ENCODE measurements around the gene PTPRO. TPM values are rescaled to one million over a fixed set of nuclear protein-coding genes. Genes with fewer than 3 reads are reported as not detected.

The PTPRO gene
- total RNA-seq (1 to 10 TPM; 6.5 to 7.8 TPM), polyA plus RNA-seq (1 to 10 TPM; 3.0 to 3.5 TPM)

DNA sequence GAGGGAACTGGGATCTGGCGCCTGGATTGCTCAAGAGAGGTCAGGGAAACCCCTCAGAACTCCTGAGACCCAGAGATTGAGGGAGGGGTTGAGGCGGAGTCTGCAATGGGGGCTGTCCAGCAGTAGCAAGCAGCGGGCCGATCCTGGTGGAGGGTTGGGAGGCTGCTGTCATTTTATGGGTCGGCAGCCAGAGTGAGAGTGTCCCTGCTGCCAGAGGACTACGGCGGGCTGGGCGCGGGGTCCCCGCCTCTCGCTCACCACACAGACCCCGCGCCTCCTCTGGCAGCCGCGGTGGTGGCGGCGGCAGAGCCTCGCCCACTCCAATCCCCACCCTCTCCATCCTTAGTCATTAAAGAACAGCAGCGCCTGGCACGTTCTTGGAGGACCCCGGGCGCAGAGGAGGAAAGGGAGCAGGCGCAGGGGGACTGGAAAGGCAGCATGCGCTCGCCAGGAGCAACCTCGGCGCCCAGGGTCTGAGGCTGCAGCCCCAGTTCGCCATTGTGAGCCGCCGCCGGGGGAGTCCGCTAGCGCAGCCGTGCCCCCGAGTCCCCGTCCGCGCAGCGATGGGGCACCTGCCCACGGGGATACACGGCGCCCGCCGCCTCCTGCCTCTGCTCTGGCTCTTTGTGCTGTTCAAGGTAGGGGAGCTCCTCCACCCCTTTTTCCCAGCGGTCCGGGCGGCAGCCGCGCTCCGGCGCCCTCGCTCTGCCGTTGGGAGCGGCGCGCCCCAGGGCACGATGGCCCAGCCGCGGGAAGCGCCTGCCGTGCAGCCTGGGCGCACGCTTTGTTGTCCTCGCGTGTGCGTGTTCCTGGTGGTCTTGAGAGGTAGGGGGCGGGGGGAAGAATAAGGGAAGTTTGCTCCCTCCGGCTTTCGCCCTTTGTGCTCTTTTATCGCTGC is at the start of gene PTPRO:
Gene PTPRO, plus strand, starts transcription at position 345 of the 898 bp plus-strand sequence.
- intact Hi-C loops (cut with micrococcal nuclease), result no loop called here
- POLR2A ChIA-PET (ENCODE audit: partially characterized antibody), result no interaction called here
- H3K27me3 Mint-ChIP-seq, result peaks cover 25 to 30% of the 10 kb centered on the region in 2 donors

DNA sequence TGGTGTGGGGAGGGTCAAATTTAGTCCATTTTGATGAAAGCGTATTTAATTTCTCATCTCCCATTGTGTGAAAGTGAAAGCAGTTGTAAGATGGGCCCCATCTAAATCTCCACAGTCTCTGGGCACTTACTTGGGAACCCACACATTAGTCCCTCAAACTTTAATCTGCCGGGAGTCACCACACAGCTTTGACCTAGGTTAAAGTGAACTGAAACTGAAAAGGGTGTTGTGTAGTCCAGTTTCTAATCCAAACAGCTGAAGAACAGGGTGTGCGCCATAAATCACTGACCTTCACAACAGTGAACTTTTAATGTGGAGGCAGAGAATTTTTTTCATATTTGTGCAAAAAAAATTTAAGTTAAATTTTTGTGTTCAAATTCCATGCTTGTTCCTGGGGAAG is 48.4 kb upstream of the PTPRO start:
- Histone ChIP-seq H3K4me1 (ENCODE audit: insufficient read depth, low read length) (peaks cover under 1% of the 10 kb centered on the region), H3K9me3 (ENCODE audit: control insufficient read depth in 1 of 2, low read length in 2 of 2) (no peaks in the 10 kb centered on the region), H3K36me3 (ENCODE audit: insufficient read depth, low read length) (no peaks in the 10 kb centered on the region), H3K27me3 (ENCODE audit: insufficient read depth, low read length) (no peaks in the 10 kb centered on the region), H3K27ac (ENCODE audit: low read depth, low read length) (no peak overlapping the region), H3K4me3 (ENCODE audit: low read length in 2 of 2) (no peak overlapping the region)
- no peaks in the 10 kb centered on the region for H3K36me3 Mint-ChIP-seq
- no peak overlapping the region for H3K27ac Mint-ChIP-seq
- no peak overlapping the region for H3K4me3 Mint-ChIP-seq
- H3K27me3 Mint-ChIP-seq, result peaks cover 5% of the 10 kb centered on the region in 2 donors
- ChIA-PET CTCF (ENCODE audit: partially characterized antibody) (interaction anchor here (1.4 to 3.6 kb wide), 2 partner anchors 52 to 310 kb away, joined by 3 to 10 read pairs; partner anchors contain the start of gene RERG), POLR2A (ENCODE audit: partially characterized antibody) (no interaction called here)
- DNase-seq, result no peak
- H3K9me3 Mint-ChIP-seq, result no peaks in the 10 kb centered on the region
- H3K4me1 Mint-ChIP-seq, result peaks cover under 1 to 2% (median 1%) of the 10 kb centered on the region in 4 donors
- intact Hi-C loops (cut with micrococcal nuclease), result loop anchor here (2.0 kb wide), 1 partner anchor 249 kb away; no protein-coding TSS in a partner anchor

More for the DNA sequence above, at the start of gene PTPRO:
- H3K9me3 Mint-ChIP-seq, result no peaks in the 10 kb centered on the region
- H3K9me3 ChIP-seq (ENCODE audit: control insufficient read depth in 1 of 2, low read length in 2 of 2), result no peaks in the 10 kb centered on the region
- H3K4me3 ChIP-seq (ENCODE audit: low read length in 2 of 2), result no peak within 1 kb of the TSS
- no peak within 1 kb of the TSS for H3K27ac ChIP-seq (ENCODE audit: low read depth, low read length)
- H3K36me3 Mint-ChIP-seq, result no peaks in the 10 kb centered on the region
- H3K36me3 ChIP-seq (ENCODE audit: insufficient read depth, low read length), result no peaks in the 10 kb centered on the region
- H3K4me1 Mint-ChIP-seq, result peaks cover 0 to 15% (median 5%) of the 10 kb centered on the region in 4 donors
- H3K4me3 Mint-ChIP-seq, result peak within 1 kb of the TSS in 5 of 8 donors; percentile 6 to 65 (median 37)
- no peak within 1 kb of the TSS for H3K27ac Mint-ChIP-seq
- H3K27me3 ChIP-seq (ENCODE audit: insufficient read depth, low read length), result peaks cover 15% of the 10 kb centered on the region
- H3K4me1 ChIP-seq (ENCODE audit: insufficient read depth, low read length), result no peaks in the 10 kb centered on the region
- DNase-seq, result no peak
- CTCF ChIA-PET (ENCODE audit: partially characterized antibody), result no interaction called here

DNA sequence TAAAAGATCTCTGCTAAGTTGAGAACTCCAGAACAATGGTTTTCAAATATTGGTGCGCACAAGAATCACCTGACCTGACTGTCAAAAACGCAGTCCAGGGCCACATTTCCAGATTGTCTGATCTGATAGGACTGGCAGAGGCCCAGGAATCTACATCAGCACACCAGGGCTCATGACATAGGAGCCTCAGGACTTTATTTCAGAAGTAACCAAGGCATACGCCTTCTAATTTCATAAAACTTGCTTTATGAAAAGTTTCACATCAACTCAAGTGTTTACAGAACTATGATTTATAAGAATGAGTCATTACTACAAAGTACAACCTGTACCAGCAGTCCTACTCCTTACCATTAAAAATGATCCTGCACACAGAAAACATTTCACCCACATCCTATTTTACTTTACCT is 47.7 kb upstream of the PTPRO start:
- CTCF ChIA-PET (ENCODE audit: partially characterized antibody), result interaction anchor here (1.2 to 2.2 kb wide), 3 partner anchors 53 to 310 kb away, joined by 3 to 8 read pairs (median 5); partner anchors contain the start of gene RERG
- peaks cover 7% of the 10 kb centered on the region for H3K4me1 ChIP-seq (ENCODE audit: insufficient read depth, low read length)
- no peak for DNase-seq
- Mint-ChIP-seq H3K27me3 (peaks cover 5 to 6% of the 10 kb centered on the region in 2 donors), H3K4me3 (no peak overlapping the region), H3K36me3 (no peaks in the 10 kb centered on the region), H3K4me1 (peaks cover 2 to 9% (median 6%) of the 10 kb centered on the region in 4 donors), H3K27ac (no peak overlapping the region), H3K9me3 (no peaks in the 10 kb centered on the region)
- H3K36me3 ChIP-seq (ENCODE audit: insufficient read depth, low read length), result no peaks in the 10 kb centered on the region
- H3K27ac ChIP-seq (ENCODE audit: low read depth, low read length), result no peak overlapping the region
- H3K4me3 ChIP-seq (ENCODE audit: low read length in 2 of 2), result no peak overlapping the region
- H3K27me3 ChIP-seq (ENCODE audit: insufficient read depth, low read length), result no peaks in the 10 kb centered on the region
- POLR2A ChIA-PET (ENCODE audit: partially characterized antibody), result no interaction called here
- intact Hi-C loops (cut with micrococcal nuclease), result loop anchor here (2.0 kb wide), 1 partner anchor 248 kb away; no protein-coding TSS in a partner anchor
- no peaks in the 10 kb centered on the region for H3K9me3 ChIP-seq (ENCODE audit: control insufficient read depth in 1 of 2, low read length in 2 of 2)

DNA sequence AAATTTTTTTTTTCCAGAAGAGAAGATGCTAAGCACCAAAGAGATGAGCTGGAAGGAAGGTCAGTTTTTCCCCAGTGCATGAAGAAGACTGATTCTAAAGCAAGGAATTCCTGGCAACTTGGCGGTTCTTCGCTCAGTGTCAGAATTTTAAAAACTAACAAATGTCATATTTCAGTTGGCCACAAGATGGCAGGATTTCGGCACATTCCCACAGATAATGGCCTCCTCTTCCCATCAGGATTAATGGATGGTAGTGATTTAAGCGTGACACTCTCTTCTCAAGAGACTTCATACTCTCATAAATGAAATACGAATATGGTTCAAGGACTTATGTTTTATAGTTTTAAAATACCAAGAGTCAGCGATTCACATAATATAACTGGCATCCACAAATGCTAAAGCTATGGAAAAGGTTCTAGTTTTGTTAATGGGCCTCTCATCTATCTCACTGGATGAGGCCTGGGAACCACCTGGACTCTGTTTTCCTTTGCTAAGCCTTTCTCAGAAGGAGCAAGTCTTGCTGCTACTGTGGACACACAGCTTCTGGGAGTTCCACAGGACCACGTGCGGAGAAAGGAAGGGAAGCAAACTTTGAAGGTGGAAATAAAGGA is 46.1 kb upstream of the PTPRO start:
- Mint-ChIP-seq H3K9me3 (no peaks in the 10 kb centered on the region), H3K4me1 (peaks cover 2 to 12% (median 7%) of the 10 kb centered on the region in 4 donors), H3K4me3 (no peak overlapping the region), H3K27ac (no peak overlapping the region), H3K27me3 (peaks cover 5 to 9% of the 10 kb centered on the region in 2 donors), H3K36me3 (no peaks in the 10 kb centered on the region)
- Histone ChIP-seq H3K4me3 (ENCODE audit: low read length in 2 of 2) (no peak overlapping the region), H3K36me3 (ENCODE audit: insufficient read depth, low read length) (no peaks in the 10 kb centered on the region), H3K27ac (ENCODE audit: low read depth, low read length) (no peak overlapping the region), H3K4me1 (ENCODE audit: insufficient read depth, low read length) (peaks cover 10% of the 10 kb centered on the region), H3K9me3 (ENCODE audit: control insufficient read depth in 1 of 2, low read length in 2 of 2) (no peaks in the 10 kb centered on the region), H3K27me3 (ENCODE audit: insufficient read depth, low read length) (no peaks in the 10 kb centered on the region)
- ChIA-PET POLR2A (ENCODE audit: partially characterized antibody) (no interaction called here), CTCF (ENCODE audit: partially characterized antibody) (interaction anchor here (0.5 to 4.3 kb wide), 11 partner anchors 9 to 621 kb away, joined by 3 to 30 read pairs (median 5); no protein-coding TSS in a partner anchor)
- intact Hi-C loops (cut with micrococcal nuclease), result loop anchor here (1.0 kb wide), 2 partner anchors 304 to 580 kb away; no protein-coding TSS in a partner anchor
- peak in 1 of 5 donors; percentile 0 for DNase-seq

DNA sequence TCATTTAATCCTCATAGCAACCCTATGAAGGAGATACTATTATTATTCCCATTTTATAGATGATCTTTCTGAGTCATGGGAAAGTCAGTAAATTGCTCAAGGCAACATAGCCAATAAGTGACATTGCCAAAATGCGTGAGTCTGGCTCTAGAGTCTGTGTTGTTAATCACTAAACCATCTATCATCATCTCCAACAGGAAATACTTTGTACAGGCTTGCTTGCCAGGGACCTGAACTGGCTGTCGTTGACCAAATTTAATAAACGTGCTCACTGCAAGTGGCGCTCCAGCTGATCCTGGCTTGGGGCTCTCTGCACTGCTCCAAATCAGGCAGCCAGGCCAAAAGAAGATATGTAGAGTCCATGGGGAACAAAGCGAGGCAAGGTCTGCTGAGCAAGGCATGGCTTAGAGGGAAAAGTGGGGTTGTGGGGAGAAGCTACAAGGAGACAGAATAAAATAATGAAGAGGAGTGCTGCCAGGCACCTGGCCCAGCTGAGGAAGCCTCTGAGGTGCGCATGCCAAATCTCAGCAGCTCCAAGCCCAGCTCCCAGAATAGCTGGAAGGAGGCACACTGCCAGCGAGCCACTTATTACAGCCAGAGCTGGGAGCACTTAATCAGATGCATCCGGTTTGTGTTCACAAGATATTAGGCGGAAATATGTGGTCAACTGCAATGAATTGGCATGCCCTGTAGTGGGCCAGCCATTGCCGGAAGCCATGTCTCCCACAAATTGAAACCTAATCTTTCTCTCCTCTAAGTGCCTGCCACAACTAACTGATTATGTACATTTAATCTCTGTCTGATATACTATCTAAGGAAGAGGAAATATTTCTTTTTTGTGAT is 43.3 kb upstream of the PTPRO start:
- DNase-seq, result peak in 2 of 5 donors; percentile 3 to 4
- Histone ChIP-seq H3K27ac (ENCODE audit: low read depth, low read length) (no peak overlapping the region), H3K4me1 (ENCODE audit: insufficient read depth, low read length) (peaks cover 10% of the 10 kb centered on the region), H3K9me3 (ENCODE audit: control insufficient read depth in 1 of 2, low read length in 2 of 2) (no peaks in the 10 kb centered on the region), H3K4me3 (ENCODE audit: low read length in 2 of 2) (no peak overlapping the region), H3K36me3 (ENCODE audit: insufficient read depth, low read length) (no peaks in the 10 kb centered on the region), H3K27me3 (ENCODE audit: insufficient read depth, low read length) (no peaks in the 10 kb centered on the region)
- CTCF ChIA-PET (ENCODE audit: partially characterized antibody), result interaction anchor here (1.1 to 4.3 kb wide), 4 partner anchors 9 to 305 kb away, joined by 3 to 30 read pairs (median 8); partner anchors contain the start of gene RERG
- Mint-ChIP-seq H3K36me3 (no peaks in the 10 kb centered on the region), H3K4me1 (peaks cover 2 to 12% (median 7%) of the 10 kb centered on the region in 4 donors), H3K27me3 (peaks cover 6 to 11% of the 10 kb centered on the region in 2 donors), H3K4me3 (peak overlapping the region in 2 of 8 donors; percentile 19 to 48), H3K27ac (peak overlapping the region in 2 of 7 donors; percentile 6 to 17), H3K9me3 (no peaks in the 10 kb centered on the region)
- POLR2A ChIA-PET (ENCODE audit: partially characterized antibody), result no interaction called here
- intact Hi-C loops (cut with micrococcal nuclease), result no loop called here

DNA sequence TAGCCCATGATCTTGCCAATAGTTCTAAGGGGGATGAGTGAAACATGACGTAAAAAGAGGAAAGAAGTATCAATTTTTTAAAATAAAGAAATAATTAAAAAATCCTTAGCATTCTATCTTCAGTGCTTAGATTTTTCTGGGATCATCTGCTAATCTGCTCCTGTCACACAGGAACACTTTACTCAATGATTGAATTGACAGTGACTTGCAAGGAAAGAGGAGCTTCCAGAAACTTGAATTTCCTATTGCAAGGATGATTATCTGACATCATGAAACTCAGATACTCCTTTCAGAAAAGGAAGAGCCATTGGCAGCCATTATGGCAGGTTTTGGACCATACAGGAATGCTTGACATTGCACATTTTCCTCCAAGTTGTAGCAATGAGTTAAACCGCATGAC is 41.4 kb upstream of the PTPRO start:
- Mint-ChIP-seq H3K4me3 (no peak overlapping the region), H3K9me3 (no peaks in the 10 kb centered on the region), H3K4me1 (peaks cover 2 to 12% (median 7%) of the 10 kb centered on the region in 4 donors), H3K27me3 (peaks cover 6 to 11% of the 10 kb centered on the region in 2 donors), H3K36me3 (no peaks in the 10 kb centered on the region), H3K27ac (no peak overlapping the region)
- no peak overlapping the region for H3K27ac ChIP-seq (ENCODE audit: low read depth, low read length)
- ChIA-PET CTCF (ENCODE audit: partially characterized antibody) (interaction anchor here (3.5 kb wide), 1 partner anchor 11 kb away, joined by 12 read pairs; no protein-coding TSS in a partner anchor), POLR2A (ENCODE audit: partially characterized antibody) (no interaction called here)
- intact Hi-C loops (cut with micrococcal nuclease), result no loop called here
- H3K9me3 ChIP-seq (ENCODE audit: control insufficient read depth in 1 of 2, low read length in 2 of 2), result no peaks in the 10 kb centered on the region
- no peaks in the 10 kb centered on the region for H3K27me3 ChIP-seq (ENCODE audit: insufficient read depth, low read length)
- no peak for DNase-seq
- H3K4me1 ChIP-seq (ENCODE audit: insufficient read depth, low read length), result peaks cover 10% of the 10 kb centered on the region
- H3K36me3 ChIP-seq (ENCODE audit: insufficient read depth, low read length), result no peaks in the 10 kb centered on the region
- no peak overlapping the region for H3K4me3 ChIP-seq (ENCODE audit: low read length in 2 of 2)

Data from CD4-positive, alpha-beta memory T cell (primary cell).